HepG2 (cell line): Measurements from ENCODE around the gene MBTPS2. TPM values are rescaled to one million over a fixed set of nuclear protein-coding genes. Genes with fewer than 3 reads are reported as not detected.

Experiments
- BORCS8-MEF2B ChIP-seq: sonication (generic); formaldehyde crosslinking; IDR thresholded peaks from 2 replicates; pipeline ENCODE4 v1.8.0; 2022; ENCODE audit warnings: mild to moderate bottlenecking, missing genetic modification reagents
- FIP1L1 ChIP-seq: fragments of 200-400 bp; formaldehyde crosslinking; IDR thresholded peaks from 2 replicates; pipeline ENCODE4 v1.6.1; 2018; ENCODE audit warnings: low read depth, mild to moderate bottlenecking, low read length, moderate library complexity, borderline replicate concordance; ENCODE audit not compliant: insufficient read depth
- GATAD1 ChIP-seq: IDR thresholded peaks from 2 replicates; pipeline ENCODE4 v1.6.1; 2016; ENCODE audit warnings: missing genetic modification reagents, missing compliant biosample characterization
- GPN1 ChIP-seq: sonication (generic); formaldehyde crosslinking; IDR thresholded peaks from 2 replicates; pipeline ENCODE4 v1.5.1; 2020; ENCODE audit warnings: missing genetic modification reagents, borderline replicate concordance
- JUNB ChIP-seq: sonication (generic); formaldehyde crosslinking; IDR thresholded peaks from 2 replicates; pipeline ENCODE4 v1.8.0; 2022; ENCODE audit warnings: missing genetic modification reagents, mild to moderate bottlenecking, borderline replicate concordance
- SOX6 ChIP-seq, 2 experiments: fragments of 450-650 bp in 1 of 2; sonication (generic) in 1 of 2; formaldehyde crosslinking in 1 of 2; IDR thresholded peaks; 2 replicates each; pipeline versions ENCODE4 v1.4.0 to v1.6.1; 2017 to 2020; ENCODE audit warnings: antibody characterized with exemption in 1 of 2, mild to moderate bottlenecking in 1 of 2, missing genetic modification reagents in 1 of 2
- STAT5B ChIP-seq: sonication (generic); formaldehyde crosslinking; IDR thresholded peaks from 2 replicates; pipeline ENCODE4 v1.4.0; 2020; ENCODE audit warnings: missing genetic modification reagents
- TCF7L2 ChIP-seq: IDR thresholded peaks from 2 replicates; pipeline ENCODE4 v1.6.1; 2011; ENCODE audit warnings: mild to moderate bottlenecking, low read depth, low read length, moderate library complexity
- XRCC5 ChIP-seq: fragments of 200-400 bp; formaldehyde crosslinking; optimal IDR thresholded peaks from 2 replicates; pipeline ENCODE3; 2017; ENCODE audit warnings: mild to moderate bottlenecking, low read length
- ZBED4 ChIP-seq: sonication (generic); formaldehyde crosslinking; IDR thresholded peaks from 2 replicates; pipeline ENCODE4 v1.4.0; 2020; ENCODE audit warnings: missing genetic modification reagents, borderline replicate concordance
- ZBTB33 ChIP-seq: sonication (generic); formaldehyde crosslinking; IDR thresholded peaks from 2 replicates; pipeline ENCODE4 v1.4.0; 2020; ENCODE audit warnings: missing genetic modification reagents
- ZNF136 ChIP-seq: sonication (generic); formaldehyde crosslinking; IDR thresholded peaks from 2 replicates; pipeline ENCODE4 v1.8.1; 2022; ENCODE audit warnings: low read depth, mild to moderate bottlenecking, moderate library complexity, missing genetic modification reagents
- ZNF292 ChIP-seq: sonication (generic); formaldehyde crosslinking; IDR thresholded peaks from 2 replicates; pipeline ENCODE4 v1.8.1; 2022; ENCODE audit warnings: mild to moderate bottlenecking, low read depth, missing genetic modification reagents, borderline replicate concordance
- ZNF33B ChIP-seq: sonication (generic); formaldehyde crosslinking; IDR thresholded peaks from 2 replicates; pipeline ENCODE4 v1.5.1; 2020; ENCODE audit warnings: mild to moderate bottlenecking, missing genetic modification reagents
- ZNF362 ChIP-seq: sonication (generic); formaldehyde crosslinking; IDR thresholded peaks from 2 replicates; pipeline ENCODE4 v1.4.0; 2020; ENCODE audit warnings: missing genetic modification reagents, mild to moderate bottlenecking, borderline replicate concordance
- ZNF382 ChIP-seq: sonication (generic); formaldehyde crosslinking; IDR thresholded peaks from 2 replicates; pipeline ENCODE4 v1.5.0; 2020; ENCODE audit warnings: missing genetic modification reagents, mild to moderate bottlenecking, borderline replicate concordance
- ZNF816 ChIP-seq: sonication (generic); formaldehyde crosslinking; IDR thresholded peaks from 2 replicates; pipeline ENCODE4 v1.8.0; 2022; ENCODE audit warnings: missing genetic modification reagents, mild to moderate bottlenecking, borderline replicate concordance
- ZNF839 ChIP-seq: sonication (generic); formaldehyde crosslinking; IDR thresholded peaks from 2 replicates; pipeline ENCODE4 v1.4.0; 2020; ENCODE audit warnings: missing genetic modification reagents, mild to moderate bottlenecking, borderline replicate concordance
- ZSCAN30 ChIP-seq: sonication (generic); formaldehyde crosslinking; IDR thresholded peaks from 2 replicates; pipeline ENCODE4 v1.5.0; 2020; ENCODE audit warnings: mild to moderate bottlenecking, missing genetic modification reagents
- ZSCAN9 ChIP-seq: IDR thresholded peaks from 2 replicates; pipeline ENCODE4 v1.6.1; 2016; ENCODE audit warnings: borderline replicate concordance
- polyA plus RNA-seq, 8 experiments: library from polyadenylated mRNA; depleted of rRNA in 3 of 8; stranded (reverse) in 7 of 8; unstranded in 1 of 8; fragments of >200 nt; fragmentation: Illumina TruSeq in 4 of 8; extraction: Trizol in 4 of 8; gene quantifications; 2 replicates each; pipeline versions ENCODE4 v1.2.1 to v1.2.3, GENCODE V29; 2011 to 2016; ENCODE audit warnings: low read depth in 4 of 8, missing spikeins in 1 of 8, mixed read lengths in 1 of 8; ENCODE audit not compliant: insufficient read depth in 1 of 8
- total RNA-seq, 5 experiments: library from RNA; depleted of rRNA; stranded (reverse); fragments of >200 nt; fragmentation: Illumina TruSeq; extraction: Trizol; gene quantifications; 2 replicates each; pipeline ENCODE4 v1.2.3, GENCODE V29; 2016; ENCODE audit warnings: low read depth in 1 of 5

The MBTPS2 gene
- total and polyA plus RNA-seq, 2 of the 13 experiments (the other 11 are each of a cell fraction or from before 2014, with no cell fraction given): 5.7 to 14.4 TPM

- TF ChIP-seq ZNF362 (no peak), JUNB (CRISPR knock-in tag) (0 out of 2 replicates have a peak, but pooled peaks have one; percentile 46), GPN1 (CRISPR knock-in tag) (no peak), ZNF382 (CRISPR knock-in tag) (no peak), ZNF839 (CRISPR knock-in tag) (no peak), ZSCAN9 (CRISPR knock-in tag) (peak; percentile 75; the same call in 1 of the 2 replicates), BORCS8-MEF2B (CRISPR knock-in tag) (peak; percentile 55; the same call in 1 of the 2 replicates), XRCC5 (peak; percentile 90), GATAD1 (peak; percentile 91), ZNF292 (0 out of 2 replicates have a peak, but pooled peaks have one; percentile 31), ZBED4 (CRISPR knock-in tag) (0 out of 2 replicates have a peak, but pooled peaks have one; percentile 30), ZNF816 (CRISPR knock-in tag) (peak; percentile 80; the same call in 1 of the 2 replicates), FIP1L1 (no peak), ZSCAN30 (CRISPR knock-in tag) (0 out of 2 replicates have a peak, but pooled peaks have one; percentile 6), ZBTB33 (CRISPR knock-in tag) (no peak), TCF7L2 (no peak), SOX6 (IDR thresholded peaks at IDR 0.05) (no peak), SOX6 (CRISPR knock-in tag; IDR thresholded peaks at IDR 0.05) (peak; percentile 63), STAT5B (0 out of 2 replicates have a peak, but pooled peaks have one; percentile 50), ZNF33B (CRISPR knock-in tag) (no peak), ZNF136 (CRISPR knock-in tag) (no peak)
Measured at GRCh38 chrX:21839334-21840192, at the start of gene MBTPS2 (continued).
